CD4-positive, alpha-beta T cell treated with Interleukin-4 for 4 hours (primary cell): Measurements from ENCODE around the gene HRG.

Experiments
- DNase-seq: peaks from one replicate; pipeline ENCODE4 v3.0.0-alpha.2; 2020

The HRG gene

GRCh38 chr3:186638259-186638658, 27.6 kb upstream of the HRG start:
- no peak for DNase-seq

GRCh38 chr3:186639778-186640472, 25.9 kb upstream of the HRG start, which contains the start of gene FETUB:
FETUB (plus strand) TSS chr3:186640399; CDS start chr3:186640461, 62 bp downstream.
- DNase-seq, result no peak

- DNase-seq, result no peak
Measured at GRCh38 chr3:186640473-186640818, 25.4 kb upstream of the HRG start.

GRCh38 chr3:186640929-186641328, 24.9 kb upstream of the HRG start:
- DNase-seq, result no peak

- DNase-seq, result no peak
Measured at GRCh38 chr3:186642014-186642413, 23.8 kb upstream of the HRG start.

- peak; percentile 20 for DNase-seq
Measured at GRCh38 chr3:186643493-186643892, 22.3 kb upstream of the HRG start.

GRCh38 chr3:186644683-186645082, 21.1 kb upstream of the HRG start:
- no peak for DNase-seq

GRCh38 chr3:186646106-186646505, 19.7 kb upstream of the HRG start:
- no peak for DNase-seq

- no peak for DNase-seq
Measured at GRCh38 chr3:186646841-186647240, 19.0 kb upstream of the HRG start.

GRCh38 chr3:186648851-186649250, 17.0 kb upstream of the HRG start:
- no peak for DNase-seq

GRCh38 chr3:186651678-186652215, 14.1 kb upstream of the HRG start:
- DNase-seq, result no peak

- no peak for DNase-seq
Measured at GRCh38 chr3:186653080-186653707, 12.6 kb upstream of the HRG start.

- DNase-seq, result no peak
Measured at GRCh38 chr3:186653984-186654383, 11.8 kb upstream of the HRG start.

GRCh38 chr3:186663361-186664118, 2.3 kb upstream of the HRG start:
- no peak for DNase-seq

- DNase-seq, result no peak
Measured at GRCh38 chr3:186664119-186664495, 1.7 kb upstream of the HRG start.

GRCh38 chr3:186664506-186664905, 1.3 kb upstream of the HRG start:
- DNase-seq, result no peak

GRCh38 chr3:186668426-186668825, 2.6 kb downstream of the HRG start:
- DNase-seq, result no peak

GRCh38 chr3:186669378-186670084, 3.7 kb downstream of the HRG start:
- no peak for DNase-seq

- DNase-seq, result no peak
Measured at GRCh38 chr3:186670155-186670554, 4.3 kb downstream of the HRG start.

GRCh38 chr3:186671051-186671450, 5.2 kb downstream of the HRG start:
- no peak for DNase-seq

GRCh38 chr3:186678604-186679003, 12.8 kb downstream of the HRG start:
- DNase-seq, result no peak

- no peak for DNase-seq
Measured at GRCh38 chr3:186679151-186679550, 13.3 kb downstream of the HRG start.

- DNase-seq, result no peak
Measured at GRCh38 chr3:186680869-186681268, 15.1 kb downstream of the HRG start.
